ENCODE measurements around the gene YPEL3.

GRCh38 chr16:30091474-30092372 lies 4.3 kb downstream of the YPEL3 start, which contains the start of gene TBX6:
- TF ChIP-seq CTCF (IDR thresholded peaks at IDR 0.05; ENCODE audit: poor library complexity) (peak; percentile 75), EZH2 (IDR thresholded peaks at IDR 0.05; ENCODE audit: borderline replicate concordance) (no peak), EZH2phosphoT487 (IDR thresholded peaks at IDR 0.05; ENCODE audit: low read depth, severe bottlenecking, unreplicated experiment) (no peak)

Measured in hepatocyte (in vitro differentiated cells).